Stimulated activated CD4-positive, alpha-beta T cell treated with anti-CD3 and anti-CD28 coated beads, Interleukin-4, amount 100 ng/mL, for 48 hours (primary cell): Measurements from ENCODE around the gene PTPN21.

Experiments
- DNase-seq, 2 donors: peaks; one replicate each; pipeline ENCODE4 v3.0.0-alpha.2; 2020; ENCODE audit warnings: low read depth in 2 of 2

The PTPN21 gene

GRCh38 chr14:88504602-88505001 lies 50.2 kb downstream of the PTPN21 start:
- DNase-seq: no peak

DNA sequence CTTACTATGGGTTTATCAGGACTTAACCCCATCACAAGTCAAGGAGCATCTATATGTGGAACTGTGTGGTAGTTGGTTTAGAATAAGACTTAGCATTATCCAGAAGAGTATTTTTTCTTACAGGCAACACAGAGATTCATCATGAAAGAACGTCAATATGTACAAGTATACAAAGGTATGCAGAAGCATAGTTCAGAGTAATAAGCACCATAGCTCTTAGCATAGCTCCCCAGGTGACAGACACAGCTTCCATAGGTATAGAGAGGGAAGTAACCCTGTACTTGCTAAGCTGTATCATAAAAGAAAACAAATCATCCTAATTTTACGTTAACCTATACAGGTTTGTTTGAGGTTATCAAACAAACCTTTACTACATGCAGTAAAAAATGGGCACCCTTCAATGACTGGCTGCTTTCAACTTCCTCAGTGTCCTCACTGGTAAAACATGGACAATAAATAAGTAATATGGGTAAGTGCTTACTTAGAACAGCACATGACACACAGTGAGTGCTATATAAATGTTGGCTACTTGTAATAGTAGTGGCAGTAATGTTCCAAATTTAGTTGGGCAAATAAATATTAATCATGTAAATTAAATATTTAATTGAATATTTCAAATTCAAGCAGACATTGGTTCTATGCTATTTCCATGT lies 50.9 kb downstream of the PTPN21 start:
- no peak for DNase-seq

DNA sequence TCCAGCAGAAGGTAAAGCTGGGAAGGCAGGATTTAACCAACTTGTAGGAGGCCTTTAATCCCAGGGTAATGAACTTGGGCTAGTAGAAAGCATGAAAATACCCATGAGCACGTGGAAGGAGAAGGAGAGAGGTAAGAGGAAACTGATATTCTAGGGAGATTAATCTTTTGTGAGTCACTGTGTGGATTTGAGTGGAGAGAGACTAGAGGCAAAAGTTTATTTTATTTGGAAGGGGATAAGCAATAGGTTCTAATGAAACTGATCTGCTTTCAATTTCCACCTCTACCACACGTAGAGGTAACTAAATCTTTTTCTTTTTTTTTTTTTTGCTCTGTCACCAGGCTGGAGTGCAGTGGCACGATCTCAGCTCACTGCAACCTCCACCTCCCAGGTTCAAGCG lies 52.1 kb downstream of the PTPN21 start:
- no peak for DNase-seq

DNA sequence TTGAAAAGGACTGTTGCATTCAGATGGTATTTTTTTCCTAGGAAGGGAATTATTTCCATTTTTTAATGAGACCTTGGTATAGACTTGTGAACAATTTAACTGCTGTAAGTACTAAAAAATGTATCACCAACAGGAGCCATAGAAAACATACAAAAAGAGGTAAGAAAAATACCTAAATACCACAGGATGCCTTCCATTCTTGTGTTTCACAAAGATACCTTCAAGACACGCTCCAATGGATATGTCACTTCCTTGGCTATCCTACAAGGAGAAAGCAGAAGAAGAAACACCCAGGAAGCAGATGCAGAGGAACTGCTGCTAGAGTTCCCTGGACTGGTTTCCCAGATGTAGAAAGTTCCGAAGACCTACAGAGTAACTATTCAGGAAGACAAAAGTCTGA lies 54.2 kb downstream of the PTPN21 start:
- no peak for DNase-seq

- no peak for DNase-seq
These were observed 55.6 kb downstream of the PTPN21 start for GRCh38 chr14:88499225-88499624.

DNA sequence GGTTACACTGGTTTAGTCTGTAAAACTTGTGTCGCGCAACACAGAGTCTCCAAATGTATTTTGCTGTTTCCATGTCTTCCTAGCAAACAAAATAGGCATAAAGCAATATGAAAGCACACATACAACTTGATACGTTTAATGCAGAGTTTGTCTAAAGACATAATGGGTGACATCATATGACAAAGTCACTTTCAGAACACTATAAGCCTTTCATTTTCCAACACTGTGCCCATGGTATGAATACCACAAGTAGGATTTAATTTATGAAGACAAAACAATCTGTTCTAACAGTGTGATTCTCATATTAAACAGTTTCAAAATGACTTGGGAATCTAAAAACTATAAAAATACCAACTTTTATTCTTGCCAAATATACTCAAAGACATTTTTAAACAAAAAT lies 58.4 kb downstream of the PTPN21 start:
- no peak for DNase-seq

GRCh38 chr14:88493392-88494185 lies 61.2 kb downstream of the PTPN21 start:
- no peak for DNase-seq

- DNase-seq: peak; percentile 50 to 55
These were observed 62.3 kb downstream of the PTPN21 start for GRCh38 chr14:88492272-88493089.

GRCh38 chr14:88490168-88490567 lies 64.6 kb downstream of the PTPN21 start:
- no peak for DNase-seq

GRCh38 chr14:88488897-88489296 lies 65.9 kb downstream of the PTPN21 start:
- DNase-seq: no peak

- no peak for DNase-seq
These were observed 66.7 kb downstream of the PTPN21 start for GRCh38 chr14:88488081-88488480.

DNA sequence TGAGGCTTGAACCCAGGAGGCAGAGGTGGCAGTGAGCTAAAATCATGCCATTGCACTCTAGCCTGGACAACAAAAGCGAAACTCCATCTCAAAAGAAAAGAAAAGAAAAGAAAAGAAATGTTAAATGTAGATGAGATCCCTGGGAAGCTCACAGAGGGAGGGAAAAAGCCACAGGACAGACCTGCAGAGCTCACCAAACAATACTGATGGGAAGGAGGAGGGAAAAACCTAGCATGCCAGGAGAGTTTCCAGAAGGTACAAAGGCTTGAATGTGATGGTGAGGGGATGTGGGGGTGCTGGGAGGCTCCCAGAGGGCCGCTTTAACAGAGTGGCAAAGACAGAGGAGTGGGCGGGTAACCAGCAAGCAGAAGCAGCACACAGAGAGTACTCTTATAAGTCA lies 72.3 kb downstream of the PTPN21 start:
- DNase-seq: no peak

DNA sequence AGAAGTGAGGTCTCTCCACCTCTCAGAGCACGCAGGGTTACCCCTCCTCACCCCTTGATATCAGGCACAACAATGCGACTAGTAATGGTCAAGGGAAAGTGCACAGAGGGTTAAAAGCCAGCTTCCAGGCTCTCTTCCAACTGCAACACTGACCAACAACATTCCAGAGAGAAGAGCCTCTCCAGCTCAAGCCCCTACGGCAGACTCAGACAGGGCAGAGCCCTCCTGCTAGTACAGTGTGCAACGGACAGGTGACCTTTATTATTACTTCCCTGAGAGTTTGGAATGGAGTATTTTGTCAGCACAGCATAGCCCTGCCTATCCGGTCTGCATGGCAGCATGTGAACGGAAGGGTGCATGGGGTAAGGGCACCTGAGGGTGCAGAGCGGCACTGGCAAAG lies 73.0 kb downstream of the PTPN21 start:
- DNase-seq: no peak

DNA sequence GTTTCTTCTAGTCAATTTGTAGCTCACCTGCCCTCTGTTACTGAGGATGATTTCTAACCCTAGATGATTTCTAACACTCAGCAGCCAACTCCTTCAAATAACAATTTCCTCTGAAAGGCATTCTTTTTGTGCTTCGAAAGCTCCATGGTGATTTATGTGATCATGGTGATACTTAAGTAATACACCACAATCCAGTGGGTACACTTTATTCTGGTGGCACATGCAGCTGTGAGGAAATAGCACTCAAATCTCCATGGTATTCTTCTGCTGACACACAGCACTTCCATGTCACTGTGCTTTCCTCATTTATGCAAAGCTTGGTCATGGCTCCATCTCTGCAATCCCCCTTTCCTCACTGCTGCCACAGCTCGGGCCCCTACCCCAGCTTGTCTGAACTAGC lies 73.7 kb downstream of the PTPN21 start:
- DNase-seq: no peak

- no peak for DNase-seq
These were observed 75.2 kb downstream of the PTPN21 start for GRCh38 chr14:88479574-88479987.

DNA sequence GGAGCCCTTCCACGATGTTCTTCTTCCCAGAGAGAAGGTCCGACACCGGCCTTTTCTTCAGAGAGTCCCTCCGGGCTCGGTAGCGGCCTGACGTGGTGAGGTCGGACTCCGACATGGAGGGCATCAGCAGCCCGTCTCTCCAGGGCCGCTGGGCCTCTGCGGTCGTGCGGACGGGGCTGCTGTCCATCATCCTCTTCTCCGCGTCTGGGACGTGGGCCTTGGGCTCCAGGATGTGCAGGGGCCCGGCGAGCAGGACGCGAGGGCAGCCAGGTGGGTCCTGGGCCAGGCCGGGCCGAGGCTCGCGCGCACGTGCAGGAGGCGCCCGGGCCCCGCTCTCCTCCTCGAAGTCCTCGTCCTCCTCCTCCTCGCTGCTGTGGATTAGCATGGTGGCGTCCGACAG lies 75.9 kb downstream of the PTPN21 start:
- DNase-seq: no peak

- no peak for DNase-seq
These were observed 77.1 kb downstream of the PTPN21 start for GRCh38 chr14:88477513-88478250.

GRCh38 chr14:88476825-88477224 lies 78.0 kb downstream of the PTPN21 start:
- DNase-seq: no peak

DNA sequence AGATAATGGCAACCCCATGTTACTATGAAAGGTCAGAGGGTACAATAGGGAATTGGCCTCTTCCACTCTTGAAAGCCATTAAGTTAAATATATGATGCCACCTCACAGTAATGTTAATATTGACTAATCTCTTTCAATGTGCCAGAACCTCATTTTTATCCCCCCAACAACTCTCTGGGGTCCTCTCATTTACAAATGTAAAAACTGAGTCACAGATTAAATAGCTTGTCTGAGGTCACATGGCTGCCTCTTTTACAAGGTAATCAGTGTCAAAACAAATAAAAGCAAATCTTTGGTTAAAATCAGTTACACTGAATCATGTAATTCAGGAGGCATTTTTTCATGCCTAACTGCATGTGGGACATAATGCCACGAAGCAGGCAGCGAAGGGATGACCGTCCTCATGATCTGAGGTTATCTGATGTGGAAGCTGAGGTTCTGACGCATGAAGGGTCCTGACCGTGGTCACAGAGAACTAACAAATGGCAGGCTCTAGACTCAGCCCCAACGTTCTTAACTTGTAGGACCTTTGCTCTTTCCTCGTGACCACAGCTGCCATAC lies 78.5 kb downstream of the PTPN21 start:
- DNase-seq: no peak

GRCh38 chr14:88473791-88474190 lies 81.0 kb downstream of the PTPN21 start:
- no peak for DNase-seq
